Esophagus (tissue), 2 donors: ENCODE measurements around the gene RIOK3. TPM values are rescaled to one million over a fixed set of nuclear protein-coding genes. Genes with fewer than 3 reads are reported as not detected.
"Not testable (repeated sequence)": the region's sequence is repeated elsewhere in the genome, so short reads cannot be mapped to it uniquely, and the experiment has no call there.

Source experiments
- H3K27ac ChIP-seq, 2 donors: one replicate each; pipeline ENCODE4 v1.5.1; 2013; ENCODE audit warnings: low read depth in 2 of 2, mild to moderate bottlenecking in 2 of 2, inconsistent platforms in 1 of 2, low read length in 1 of 2, moderate library complexity in 1 of 2
- H3K27me3 ChIP-seq, 2 donors: one replicate each; pipeline ENCODE4 v1.6.1; 2013; ENCODE audit warnings: low read length in 2 of 2, control low read depth in 1 of 2, mild to moderate bottlenecking in 1 of 2; ENCODE audit not compliant: insufficient read depth in 2 of 2, control insufficient read depth in 1 of 2
- H3K36me3 ChIP-seq, 2 donors: one replicate each; pipeline ENCODE4 v1.6.1; 2013; ENCODE audit warnings: low read length in 1 of 2; ENCODE audit not compliant: control insufficient read depth in 2 of 2, insufficient read depth in 2 of 2
- H3K4me1 ChIP-seq, 2 donors: one replicate each; pipeline ENCODE4 v1.6.1; 2013; ENCODE audit warnings: low read length in 1 of 2; ENCODE audit not compliant: control insufficient read depth in 2 of 2, insufficient read depth in 2 of 2
- H3K4me3 ChIP-seq, 2 donors: one replicate each; pipeline ENCODE4 v1.5.1; 2013; ENCODE audit warnings: low read length in 2 of 2, mild to moderate bottlenecking in 2 of 2, low read depth in 1 of 2, moderate library complexity in 1 of 2
- H3K9me3 ChIP-seq, 2 donors: one replicate each; pipeline ENCODE4 v1.6.1; 2013; ENCODE audit warnings: mild to moderate bottlenecking in 2 of 2, low read depth in 1 of 2, low read length in 1 of 2, moderate library complexity in 1 of 2; ENCODE audit not compliant: control insufficient read depth in 2 of 2, insufficient read depth in 1 of 2
- WGBS, 2 donors: extraction: QIAGEN DNeasy Blood & Tissue Kit; methylation state at CpG; one replicate each; pipeline ENCODE4 v1.1.7; 2013; 5-methylcytosine and 5-hydroxymethylcytosine counted together
- polyA plus RNA-seq, 2 donors: library from polyadenylated mRNA; stranded (reverse); fragments of 200-250 nt; gene quantifications; one replicate each; pipeline ENCODE4 v1.2.3, GENCODE V29; 2013
- donor health status: healthy with polysubstance abuse.
- donor health status: Bipolar disorder and iron deficiency.

The RIOK3 gene
- polyA plus RNA-seq, 2 donors = 74.1 to 147 TPM

DNA sequence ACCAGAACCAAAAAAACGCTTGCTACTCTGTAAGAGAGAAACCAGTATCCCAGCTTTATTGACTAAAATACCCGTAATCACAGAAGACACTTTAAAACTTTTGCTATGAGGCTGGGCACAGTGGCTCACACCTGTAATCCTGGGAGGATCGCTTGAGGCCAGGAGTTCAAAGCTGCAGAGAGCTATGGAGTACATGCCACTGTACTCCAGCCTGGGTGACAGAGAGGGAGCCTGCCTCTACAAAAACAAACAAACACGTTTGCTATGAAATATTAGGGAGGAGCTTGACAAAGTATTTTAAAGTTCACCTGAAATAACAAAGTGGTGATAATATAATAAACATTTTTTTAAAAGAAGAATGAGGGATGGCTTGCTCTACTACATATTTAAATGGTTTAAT is 28.5 kb upstream of the RIOK3 start:
- H3K27ac ChIP-seq = no peak overlapping the region
- H3K4me1 ChIP-seq = peaks cover 0 to 3% of the 10 kb centered on the region in 2 donors
- H3K4me3 ChIP-seq = no peak overlapping the region
- 83 to 84% methylated on average over 4 of the region's 4 CpGs for WGBS, 2 donors
- no peaks in the 10 kb centered on the region for H3K9me3 ChIP-seq
- H3K27me3 ChIP-seq = no peaks in the 10 kb centered on the region
- no peaks in the 10 kb centered on the region for H3K36me3 ChIP-seq

DNA sequence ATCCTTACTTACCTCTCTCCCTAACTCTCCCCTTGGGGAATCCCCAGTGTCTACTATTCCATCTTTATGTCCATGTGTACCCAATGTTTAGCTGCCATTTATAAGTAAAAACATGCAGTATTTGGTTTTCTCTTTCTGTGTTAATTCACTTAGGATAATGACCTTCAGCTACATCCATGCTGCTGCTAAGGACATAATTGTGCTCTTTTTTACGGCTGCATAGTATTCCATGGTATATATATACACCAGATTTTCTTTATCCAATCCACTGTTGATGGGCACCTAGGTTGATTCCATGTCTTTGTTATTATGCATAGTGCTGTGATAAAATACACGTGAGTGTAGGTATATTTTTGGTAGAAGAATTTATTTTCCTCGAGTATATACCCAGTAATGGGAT is 24.3 kb upstream of the RIOK3 start:
- H3K36me3 ChIP-seq = no peaks in the 10 kb centered on the region
- H3K27me3 ChIP-seq = no peaks in the 10 kb centered on the region
- no peaks in the 10 kb centered on the region for H3K4me1 ChIP-seq
- H3K9me3 ChIP-seq = no peaks in the 10 kb centered on the region
- H3K4me3 ChIP-seq = no peak overlapping the region
- H3K27ac ChIP-seq = no peak overlapping the region
- 72 to 78% methylated on average over 3 of the region's 3 CpGs for whole genome bisulfite sequencing, 2 donors

DNA sequence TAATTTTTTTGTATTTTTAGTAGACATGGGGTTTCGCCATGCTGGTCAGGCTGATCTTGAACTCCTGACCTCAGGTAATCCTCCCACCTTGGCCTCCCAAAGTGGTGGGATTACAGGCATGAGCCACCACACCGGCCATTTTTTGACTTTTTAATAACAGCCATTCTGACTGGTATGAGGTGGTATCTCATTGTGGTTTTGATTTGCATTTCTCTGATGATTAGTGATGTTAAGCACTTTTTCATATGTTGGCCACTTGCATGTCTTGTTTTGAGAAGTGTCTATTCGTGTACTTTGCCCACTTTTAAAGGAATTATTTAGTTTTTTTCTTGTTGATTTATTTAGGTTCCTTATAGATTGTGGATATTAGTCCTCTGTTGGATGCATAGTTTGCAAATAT is 23.5 kb upstream of the RIOK3 start:
- H3K36me3 ChIP-seq, H3K4me1 ChIP-seq, H3K4me3 ChIP-seq, H3K9me3 ChIP-seq, H3K27me3 ChIP-seq, H3K27ac ChIP-seq: not testable (repeated sequence)
- WGBS, 2 donors = 51 to 55% methylated on average over 3 of the region's 3 CpGs

DNA sequence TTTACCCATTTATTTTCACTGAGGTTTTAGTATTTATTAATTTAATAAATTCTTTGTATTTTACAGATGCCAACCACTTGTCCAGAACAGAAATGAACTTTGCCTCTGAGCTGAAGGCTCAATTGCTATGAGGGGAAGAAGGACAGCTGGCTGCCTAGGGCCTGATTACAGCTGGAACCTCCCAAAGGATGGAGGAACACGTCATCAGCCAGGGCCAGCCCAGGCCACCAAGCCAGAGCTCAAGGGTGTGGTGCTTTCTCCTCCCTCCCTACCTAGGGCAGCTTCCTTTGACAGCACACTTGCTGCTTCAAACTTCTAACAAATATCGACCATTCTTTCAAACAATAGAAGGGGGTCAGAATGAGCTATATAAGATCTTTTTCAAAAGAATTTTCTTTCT is 19.7 kb upstream of the RIOK3 start:
- Histone ChIP-seq H3K27ac (no peak overlapping the region), H3K36me3 (no peaks in the 10 kb centered on the region), H3K9me3 (no peaks in the 10 kb centered on the region), H3K4me3 (no peak overlapping the region), H3K4me1 (no peaks in the 10 kb centered on the region), H3K27me3 (no peaks in the 10 kb centered on the region)
- 67 to 71% methylated on average over 2 of the region's 2 CpGs for WGBS, 2 donors

DNA sequence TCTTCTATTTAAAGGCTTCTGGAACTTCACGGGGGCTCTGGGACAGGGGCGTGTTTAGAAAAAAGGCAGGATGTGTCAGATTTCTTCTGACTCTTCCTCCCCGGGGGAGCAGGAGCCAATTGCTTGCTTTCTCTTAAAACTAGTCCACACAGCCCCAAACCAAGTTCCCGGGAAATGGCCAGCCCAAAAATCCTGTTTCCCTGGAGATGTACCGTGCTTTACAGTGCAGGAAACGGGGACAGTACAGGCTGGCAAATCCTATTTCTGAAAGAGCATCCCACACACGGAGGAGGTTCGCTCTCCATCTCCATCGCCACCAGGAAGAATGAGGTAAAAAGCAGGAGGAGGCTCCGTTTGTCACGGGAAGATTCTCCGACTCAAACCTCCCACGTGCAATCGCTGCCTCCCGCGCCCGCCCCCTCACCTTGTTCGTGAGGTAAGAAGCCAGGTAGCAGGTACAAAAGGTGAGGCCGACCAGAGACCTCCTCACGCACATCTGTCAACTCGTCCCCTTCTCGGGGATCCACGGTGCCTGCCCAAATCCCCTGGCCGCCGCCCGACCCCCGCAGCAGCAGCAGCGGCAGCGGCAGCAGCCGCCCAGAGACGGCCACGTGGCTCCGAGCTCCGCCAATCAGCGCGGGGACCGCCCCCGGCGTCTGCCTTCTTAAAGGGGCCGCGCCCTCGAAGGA is 15.6 kb upstream of the RIOK3 start:
- H3K27me3 ChIP-seq = no peaks in the 10 kb centered on the region
- H3K4me1 ChIP-seq = no peaks in the 10 kb centered on the region
- 0 to 1% methylated on average over 41 to 42 of the region's 42 CpGs for WGBS, 2 donors
- no peaks in the 10 kb centered on the region for H3K9me3 ChIP-seq
- peak overlapping the region; percentile 73 to 88 for H3K4me3 ChIP-seq
- no peaks in the 10 kb centered on the region for H3K36me3 ChIP-seq
- H3K27ac ChIP-seq = peak overlapping the region; percentile 27 to 53

DNA sequence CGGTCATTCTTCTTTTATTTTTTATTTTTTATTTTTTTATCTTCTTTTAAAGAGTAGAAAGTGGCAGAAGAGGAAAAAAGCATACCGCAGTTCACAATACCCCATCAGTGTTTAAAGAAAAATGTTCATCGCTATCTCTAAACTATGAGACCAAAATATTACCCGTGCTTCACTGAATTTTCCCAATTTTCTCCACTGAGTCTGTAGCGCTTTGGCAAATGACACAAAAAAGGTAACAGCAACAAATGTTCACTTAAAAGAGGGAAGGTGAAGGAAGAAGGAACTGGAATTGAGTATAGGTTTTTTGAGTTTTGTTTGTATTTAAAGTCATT is 15.1 kb upstream of the RIOK3 start:
- Histone ChIP-seq H3K4me1 (no peaks in the 10 kb centered on the region), H3K9me3 (no peaks in the 10 kb centered on the region), H3K36me3 (no peaks in the 10 kb centered on the region), H3K4me3 (peak overlapping the region in 1 of 2 donors; percentile 73), H3K27ac (no peak overlapping the region), H3K27me3 (no peaks in the 10 kb centered on the region)
- 40 to 41% methylated on average over 5 of the region's 5 CpGs for WGBS, 2 donors

DNA sequence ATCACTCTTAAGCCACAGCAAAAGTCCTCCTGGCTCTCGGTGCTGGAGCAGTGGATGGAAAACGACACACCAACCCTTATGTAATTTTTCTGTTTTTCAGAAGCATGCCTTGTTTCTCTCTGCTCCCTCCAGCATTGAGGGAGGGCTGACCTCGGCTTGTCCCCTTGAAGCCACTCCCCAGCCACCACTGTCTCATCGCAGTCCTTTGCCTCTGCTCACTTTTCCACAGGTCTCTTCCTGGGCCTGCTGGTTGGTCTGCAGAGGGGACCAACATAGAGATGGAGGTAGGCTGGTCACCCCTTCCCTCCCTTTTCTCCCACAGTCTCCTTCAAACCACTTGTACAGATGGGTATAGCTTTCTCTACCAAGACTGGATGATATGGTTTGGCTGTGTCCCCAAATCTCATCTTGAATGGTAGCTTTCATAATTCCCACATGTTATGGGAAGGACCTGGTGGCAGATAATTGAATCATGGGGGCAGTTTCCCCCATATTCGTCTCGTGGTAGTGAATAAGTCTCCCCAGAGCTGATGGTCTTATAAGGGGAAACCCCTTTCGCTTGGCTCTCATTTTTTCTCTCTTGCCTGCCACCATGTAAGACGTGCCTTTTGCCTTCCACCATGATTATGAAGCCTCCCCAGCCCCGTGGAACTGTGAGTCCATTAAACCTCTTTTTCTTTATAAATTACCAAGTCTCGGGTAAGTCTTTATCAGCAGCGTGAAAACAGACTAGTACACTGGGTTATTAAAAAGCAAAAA is 14.3 kb upstream of the RIOK3 start:
- no peaks in the 10 kb centered on the region for H3K36me3 ChIP-seq
- no peak overlapping the region for H3K27ac ChIP-seq
- WGBS, 2 donors = 83 to 84% methylated on average over 11 of the region's 11 CpGs
- no peaks in the 10 kb centered on the region for H3K4me1 ChIP-seq
- H3K4me3 ChIP-seq = no peak overlapping the region
- no peaks in the 10 kb centered on the region for H3K27me3 ChIP-seq
- H3K9me3 ChIP-seq = no peaks in the 10 kb centered on the region

DNA sequence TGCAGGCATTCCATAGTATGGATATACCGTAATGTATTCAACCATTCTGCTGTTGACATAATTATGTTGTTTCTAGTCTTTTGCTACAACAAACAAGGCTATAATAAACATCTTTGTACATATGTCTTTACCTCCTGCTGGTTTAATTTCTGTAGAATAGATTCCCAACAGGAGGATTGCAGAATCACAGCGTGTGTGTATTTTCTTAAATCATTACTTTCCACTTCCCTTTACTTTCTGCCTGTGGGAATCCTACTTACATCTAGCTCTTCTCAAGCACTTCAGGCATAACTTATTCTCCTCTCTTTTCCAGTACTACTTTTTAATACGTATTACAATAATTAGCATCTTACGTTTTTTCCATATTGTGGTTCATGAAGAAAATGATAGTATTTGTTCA is 13.0 kb upstream of the RIOK3 start:
- WGBS, 2 donors = 86 to 87% methylated on average over 4 of the region's 4 CpGs
- Histone ChIP-seq H3K27me3 (no peaks in the 10 kb centered on the region), H3K4me1 (no peaks in the 10 kb centered on the region), H3K9me3 (no peaks in the 10 kb centered on the region), H3K27ac (no peak overlapping the region), H3K36me3 (no peaks in the 10 kb centered on the region), H3K4me3 (no peak overlapping the region)

DNA sequence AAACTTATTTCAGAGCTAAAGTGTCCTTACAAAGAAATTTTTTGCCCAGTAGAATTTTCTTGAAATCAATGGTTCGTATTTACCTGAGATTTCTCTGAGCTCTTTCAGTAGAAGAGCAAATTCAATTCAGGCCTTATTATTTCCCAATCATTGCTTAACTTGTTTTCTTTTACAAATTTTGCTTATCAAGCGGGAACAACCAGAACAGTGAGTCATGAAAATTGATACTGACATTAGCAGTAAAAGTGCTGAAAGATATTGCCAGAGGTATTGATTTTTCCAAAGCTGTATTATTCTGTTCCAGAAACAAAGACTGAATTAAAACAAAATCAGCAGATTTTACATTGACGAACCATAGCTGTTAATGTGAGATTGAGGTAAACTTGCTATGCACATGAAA is 10.1 kb upstream of the RIOK3 start:
- Histone ChIP-seq H3K27me3 (no peaks in the 10 kb centered on the region), H3K9me3 (no peaks in the 10 kb centered on the region), H3K4me3 (no peak overlapping the region), H3K27ac (no peak overlapping the region), H3K4me1 (no peaks in the 10 kb centered on the region), H3K36me3 (no peaks in the 10 kb centered on the region)
- WGBS, 2 donors = 75 to 89% methylated on average over 3 of the region's 3 CpGs

DNA sequence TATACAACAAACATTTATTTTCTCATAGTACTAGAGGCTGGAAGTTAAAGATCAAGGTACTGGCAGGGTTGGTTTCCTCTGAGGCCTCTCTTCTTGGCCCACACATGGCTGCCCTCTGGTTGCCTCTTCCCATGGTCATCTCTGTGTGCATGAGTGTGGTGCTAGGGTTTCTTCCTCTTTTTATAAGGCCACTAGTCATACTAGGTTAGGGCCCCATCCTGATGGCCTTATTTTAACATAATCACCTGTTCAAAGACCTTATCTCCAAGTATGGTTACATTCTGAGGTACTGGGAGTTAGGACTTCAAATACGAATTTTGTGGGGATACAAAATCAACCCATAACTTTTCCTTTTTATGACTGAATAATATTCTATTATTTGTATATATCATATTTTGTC is 4.8 kb upstream of the RIOK3 start:
- Histone ChIP-seq H3K4me3 (no peak overlapping the region), H3K27ac (no peak overlapping the region), H3K27me3 (no peaks in the 10 kb centered on the region), H3K36me3 (no peaks in the 10 kb centered on the region), H3K9me3 (no peaks in the 10 kb centered on the region), H3K4me1 (no peaks in the 10 kb centered on the region)
- WGBS, 2 donors = 81 to 90% methylated on average over 1 of the region's 1 CpG
